SU-DHL-6 (cell line): ENCODE data around the gene LDB2.

ENCODE experiments used
- H2AFZ ChIP-seq: fragments of 200-600 bp; sonication (generic); 2 replicates; pipeline ENCODE4 v1.6.1; 2014; ENCODE audit warnings: low read depth, mild to moderate bottlenecking, moderate library complexity, mixed read lengths, antibody characterized with exemption, low read length; ENCODE audit not compliant: severe bottlenecking
- H3F3A ChIP-seq: fragments of 200-600 bp; shearing (Covaris generic); 2 replicates; pipeline ENCODE4 v1.6.0; 2016; ENCODE audit warnings: antibody characterized with exemption, mild to moderate bottlenecking; ENCODE audit not compliant: insufficient read depth
- H3K27ac ChIP-seq: fragments of 200-600 bp; sonication (generic); 2 replicates; pipeline ENCODE4 v1.5.1; 2016; ENCODE audit warnings: low read depth, mild to moderate bottlenecking, low read length, moderate library complexity, mixed read lengths
- H3K27me3 ChIP-seq: fragments of 200-600 bp; sonication (generic), shearing (Covaris generic); 2 replicates; pipeline ENCODE4 v1.6.0; 2014; ENCODE audit warnings: mild to moderate bottlenecking, low read length
- H3K36me3 ChIP-seq: fragments of 200-600 bp; sonication (generic); 2 replicates; pipeline ENCODE4 v1.6.1; 2014; ENCODE audit warnings: mild to moderate bottlenecking, low read length, mixed read lengths
- H3K4me2 ChIP-seq: fragments of 300-600, 200-600 bp; shearing (Covaris generic), sonication (generic); 2 replicates; pipeline ENCODE4 v1.6.0; 2014; ENCODE audit warnings: low read length, low read depth, mild to moderate bottlenecking; ENCODE audit not compliant: poor library complexity, severe bottlenecking
- H3K4me3 ChIP-seq: fragments of 200-600 bp; sonication (generic); 2 replicates; pipeline ENCODE4 v1.5.1; 2014; ENCODE audit warnings: antibody characterized with exemption, low read length, mild to moderate bottlenecking, mixed read lengths; ENCODE audit not compliant: insufficient read depth, poor library complexity, severe bottlenecking
- H3K79me2 ChIP-seq: fragments of 200-600 bp; sonication (generic); 2 replicates; pipeline ENCODE4 v1.6.1; 2014; ENCODE audit warnings: mild to moderate bottlenecking, low read length, moderate library complexity; ENCODE audit not compliant: insufficient read depth
- H3K9ac ChIP-seq: fragments of 200-600 bp; sonication (generic); 2 replicates; pipeline ENCODE4 v1.7.0; 2014; ENCODE audit warnings: mild to moderate bottlenecking, low read length
- H3K9me2 ChIP-seq: fragments of 200-600 bp; sonication (generic); replicated peaks from 2 replicates; pipeline ENCODE4 v1.6.1; 2014; ENCODE audit warnings: low read length; ENCODE audit not compliant: insufficient read depth
- H3K9me3 ChIP-seq: fragments of 200-600 bp; sonication (generic); 2 replicates; pipeline ENCODE4 v1.6.1; 2014; ENCODE audit warnings: low read length, mixed read lengths; ENCODE audit not compliant: insufficient read depth
- H4K20me1 ChIP-seq: fragments of 200-600 bp; sonication (generic); 2 replicates; pipeline ENCODE4 v1.6.1; 2014; ENCODE audit warnings: low read depth, mild to moderate bottlenecking, antibody characterized with exemption, low read length, moderate library complexity, mixed read lengths
- EZH2phosphoT487 ChIP-seq: fragments of 200-600 bp; sonication (generic), shearing (Covaris generic); conservative IDR thresholded peaks from 2 replicates; pipeline ENCODE4 v1.6.1; 2018; ENCODE audit warnings: mild to moderate bottlenecking, antibody characterized with exemption, low read length, moderate library complexity, mixed read lengths
- TF ChIP-seq, protein P1 (sequence below): fragments of 200-600 bp; sonication (generic); IDR thresholded peaks from one replicate; pipeline ENCODE4 v1.5.1; 2017; ENCODE audit warnings: antibody characterized with exemption, mild to moderate bottlenecking, low read length, moderate library complexity; ENCODE audit not compliant: insufficient read depth, poor library complexity, severe bottlenecking

The LDB2 gene

GRCh38 chr4:16652732-16653305, 245.6 kb downstream of the LDB2 start:
- H3K27me3 ChIP-seq: no peaks in the 10 kb centered on the region

GRCh38 chr4:16646459-16646858, 252.0 kb downstream of the LDB2 start:
- H3K36me3 ChIP-seq: no peaks in the 10 kb centered on the region
- no peak overlapping the region for H3K27ac ChIP-seq
- H3K9ac ChIP-seq: no peak overlapping the region
- no peaks in the 10 kb centered on the region for H4K20me1 ChIP-seq
- H3K4me2 ChIP-seq: no peak overlapping the region
- no peaks in the 10 kb centered on the region for H3F3A ChIP-seq
- H3K27me3 ChIP-seq: no peaks in the 10 kb centered on the region
- no peaks in the 10 kb centered on the region for H3K9me2 ChIP-seq
- H2AFZ ChIP-seq: no peak overlapping the region
- no peak overlapping the region for H3K4me3 ChIP-seq
- TF ChIP-seq EZH2phosphoT487: no peak
- TF ChIP-seq, protein P1, sequence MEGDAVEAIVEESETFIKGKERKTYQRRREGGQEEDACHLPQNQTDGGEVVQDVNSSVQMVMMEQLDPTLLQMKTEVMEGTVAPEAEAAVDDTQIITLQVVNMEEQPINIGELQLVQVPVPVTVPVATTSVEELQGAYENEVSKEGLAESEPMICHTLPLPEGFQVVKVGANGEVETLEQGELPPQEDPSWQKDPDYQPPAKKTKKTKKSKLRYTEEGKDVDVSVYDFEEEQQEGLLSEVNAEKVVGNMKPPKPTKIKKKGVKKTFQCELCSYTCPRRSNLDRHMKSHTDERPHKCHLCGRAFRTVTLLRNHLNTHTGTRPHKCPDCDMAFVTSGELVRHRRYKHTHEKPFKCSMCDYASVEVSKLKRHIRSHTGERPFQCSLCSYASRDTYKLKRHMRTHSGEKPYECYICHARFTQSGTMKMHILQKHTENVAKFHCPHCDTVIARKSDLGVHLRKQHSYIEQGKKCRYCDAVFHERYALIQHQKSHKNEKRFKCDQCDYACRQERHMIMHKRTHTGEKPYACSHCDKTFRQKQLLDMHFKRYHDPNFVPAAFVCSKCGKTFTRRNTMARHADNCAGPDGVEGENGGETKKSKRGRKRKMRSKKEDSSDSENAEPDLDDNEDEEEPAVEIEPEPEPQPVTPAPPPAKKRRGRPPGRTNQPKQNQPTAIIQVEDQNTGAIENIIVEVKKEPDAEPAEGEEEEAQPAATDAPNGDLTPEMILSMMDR: no peak
- no peaks in the 10 kb centered on the region for H3K9me3 ChIP-seq
- no peaks in the 10 kb centered on the region for H3K79me2 ChIP-seq

More at GRCh38 chr4:16652732-16653305, 245.6 kb downstream of the LDB2 start:
- Histone ChIP-seq H3K4me3 (no peak overlapping the region), H3K4me2 (no peak overlapping the region), H3K9me2 (no peaks in the 10 kb centered on the region), H3F3A (no peaks in the 10 kb centered on the region), H3K9me3 (no peaks in the 10 kb centered on the region), H3K27ac (no peak overlapping the region), H2AFZ (no peak overlapping the region), H3K9ac (no peak overlapping the region), H3K79me2 (no peaks in the 10 kb centered on the region), H4K20me1 (no peaks in the 10 kb centered on the region), H3K36me3 (no peaks in the 10 kb centered on the region)
- no peak for TF ChIP-seq EZH2phosphoT487
- TF ChIP-seq, protein P1: no peak

- Histone ChIP-seq H3K4me2 (no peak overlapping the region), H2AFZ (no peak overlapping the region), H3K9me3 (no peaks in the 10 kb centered on the region), H3K27me3 (no peaks in the 10 kb centered on the region), H3K27ac (no peak overlapping the region), H3K4me3 (no peak overlapping the region), H4K20me1 (no peaks in the 10 kb centered on the region), H3K9ac (no peak overlapping the region), H3F3A (no peaks in the 10 kb centered on the region), H3K79me2 (no peaks in the 10 kb centered on the region), H3K36me3 (no peaks in the 10 kb centered on the region), H3K9me2 (no peaks in the 10 kb centered on the region)
- TF ChIP-seq EZH2phosphoT487: no peak
- TF ChIP-seq, protein P1: no peak
Observed at GRCh38 chr4:16643893-16644292, 254.6 kb downstream of the LDB2 start.
